H1 (cell line): ENCODE measurements around the gene COPS7A. TPM values are rescaled to one million over a fixed set of nuclear protein-coding genes. Genes with fewer than 3 reads are reported as not detected.

Source experiments
- CTCF ChIA-PET: fragments of 300-600 bp; sonication (Branson Sonifier 250); formaldehyde crosslinking; loops from one replicate; lab custom pipeline; 2021; ENCODE audit not compliant: partially characterized antibody; lab: Charles Lee
- POLR2A ChIA-PET: fragments of 300-600 bp; sonication (Branson Sonifier 250); formaldehyde crosslinking; loops from one replicate; lab custom pipeline; 2021; ENCODE audit warnings: inconsistent platforms; ENCODE audit not compliant: partially characterized antibody; lab: Charles Lee
- DNase-seq, 2 experiments: peaks; one replicate each; pipeline versions ENCODE4 v3.0.0 to v3.0.0-alpha.2; 2010 to 2022; ENCODE audit warnings: low spot score in 2 of 2, low read depth in 1 of 2, mixed read lengths in 1 of 2
- FAIRE-seq: peaks from 2 replicates; lab custom pipeline; 2011; peaks lifted over from hg19 to GRCh38; lab: Jason Lieb, UNC
- H2AFZ ChIP-seq: 2 replicates; pipeline ENCODE4 v1.8.1; 2012; ENCODE audit warnings: low read length, inconsistent platforms
- H2AK5ac ChIP-seq: 2 replicates; pipeline ENCODE4 v1.6.1; 2013; ENCODE audit warnings: low read depth, low read length
- H2BK120ac ChIP-seq: replicated peaks from 2 replicates; pipeline ENCODE3; 2013; ENCODE audit warnings: low read depth, low read length, inconsistent platforms
- H2BK12ac ChIP-seq: 2 replicates; pipeline ENCODE4 v1.6.1; 2013; ENCODE audit warnings: low read depth, low read length
- H2BK15ac ChIP-seq: 2 replicates; pipeline ENCODE4 v1.6.1; 2013; ENCODE audit warnings: low read length
- H2BK20ac ChIP-seq: 2 replicates; pipeline ENCODE4 v1.6.1; 2013; ENCODE audit warnings: low read length
- H2BK5ac ChIP-seq: 2 replicates; pipeline ENCODE4 v1.6.1; 2013; ENCODE audit warnings: low read depth, low read length
- H3K14ac ChIP-seq: 2 replicates; pipeline ENCODE4 v1.6.1; 2013; ENCODE audit warnings: inconsistent platforms; ENCODE audit not compliant: insufficient read length
- H3K18ac ChIP-seq: 2 replicates; pipeline ENCODE4 v1.6.1; 2013; ENCODE audit warnings: low read length; ENCODE audit errors: extremely low read depth
- H3K23ac ChIP-seq: 2 replicates; pipeline ENCODE4 v1.6.1; 2013; ENCODE audit warnings: inconsistent platforms; ENCODE audit not compliant: insufficient read length
- H3K23me2 ChIP-seq: 2 replicates; pipeline ENCODE4 v1.6.1; 2013; ENCODE audit warnings: low read depth, low read length
- H3K27ac ChIP-seq: 2 replicates; pipeline ENCODE4 v1.6.1; 2011; ENCODE audit warnings: low read depth, low read length, inconsistent platforms
- H3K27me3 ChIP-seq, 4 experiments: replicated peaks in 1 of 4; 1 replicate in 1 of 4; 2 replicates in 3 of 4; pipeline versions ENCODE4 v1.6.1 to v1.8.1; 2011 to 2013; ENCODE audit warnings: low read length in 3 of 4, mild to moderate bottlenecking in 3 of 4, inconsistent platforms in 2 of 4, mixed read lengths in 2 of 4, moderate library complexity in 1 of 4; ENCODE audit not compliant: control insufficient read depth in 3 of 4, insufficient read depth in 3 of 4; ENCODE audit errors: extremely low read depth in 1 of 4
- H3K36me3 ChIP-seq, 4 experiments: 2 replicates each; pipeline versions ENCODE4 v1.6.1 to v1.8.1; 2011 to 2013; ENCODE audit warnings: mild to moderate bottlenecking in 4 of 4, low read length in 3 of 4, moderate library complexity in 2 of 4, control low read depth in 1 of 4, inconsistent platforms in 1 of 4; ENCODE audit not compliant: insufficient read depth in 4 of 4, control insufficient read depth in 2 of 4
- H3K4ac ChIP-seq: replicated peaks from 2 replicates; pipeline ENCODE3; 2013; ENCODE audit warnings: low read length, low read depth, mixed read lengths, inconsistent platforms; ENCODE audit not compliant: insufficient read length
- H3K4me1 ChIP-seq, 4 experiments: replicated peaks in 1 of 4; 1 replicate in 1 of 4; 2 replicates in 3 of 4; pipeline versions ENCODE4 v1.6.1 to v1.8.1; 2011 to 2013; ENCODE audit warnings: low read length in 3 of 4, inconsistent platforms in 2 of 4, mixed read lengths in 1 of 4; ENCODE audit not compliant: insufficient read depth in 4 of 4, control insufficient read depth in 3 of 4
- H3K4me2 ChIP-seq, 2 experiments: 2 replicates each; pipeline versions ENCODE4 v1.6.1 to v1.8.1; 2011 to 2013; ENCODE audit warnings: low read depth in 2 of 2, low read length in 2 of 2, control low read depth in 1 of 2, inconsistent platforms in 1 of 2, mild to moderate bottlenecking in 1 of 2; ENCODE audit not compliant: insufficient read depth in 1 of 2
- H3K4me3 ChIP-seq, 4 experiments: fragments of 200-600, 300-600 bp in 1 of 4; sonication (generic), shearing (Covaris generic), sonication (Bioruptor Twin) in 1 of 4; 2 replicates each; pipeline versions ENCODE4 v1.5.1 to v1.8.1; 2011 to 2016; ENCODE audit warnings: low read length in 4 of 4, low read depth in 3 of 4, control low read depth in 2 of 4, inconsistent platforms in 2 of 4, mild to moderate bottlenecking in 2 of 4, mixed read lengths in 1 of 4, moderate library complexity in 1 of 4; ENCODE audit not compliant: insufficient read depth in 2 of 4; ENCODE audit errors: extremely low read depth in 1 of 4
- H3K56ac ChIP-seq: replicated peaks from 2 replicates; pipeline ENCODE3; 2013; ENCODE audit warnings: low read depth, mild to moderate bottlenecking, mixed read lengths, low read length, inconsistent platforms; ENCODE audit not compliant: insufficient read length
- H3K79me1 ChIP-seq: 2 replicates; pipeline ENCODE4 v1.6.1; 2013; ENCODE audit warnings: low read depth, low read length, control low read depth
- H3K79me2 ChIP-seq, 2 experiments: 2 replicates each; pipeline versions ENCODE4 v1.6.1 to v1.8.1; 2012 to 2013; ENCODE audit warnings: low read length in 2 of 2, mild to moderate bottlenecking in 2 of 2, inconsistent platforms in 1 of 2; ENCODE audit not compliant: insufficient read depth in 2 of 2, control insufficient read depth in 1 of 2
- H3K9ac ChIP-seq, 4 experiments: replicated peaks in 1 of 4; 1 replicate in 1 of 4; 2 replicates in 3 of 4; pipeline versions ENCODE4 v1.6.1 to v1.8.1; 2011 to 2013; ENCODE audit warnings: low read depth in 3 of 4, low read length in 3 of 4, control low read depth in 2 of 4, mild to moderate bottlenecking in 2 of 4, moderate library complexity in 2 of 4, inconsistent platforms in 1 of 4; ENCODE audit errors: extremely low read depth in 1 of 4
- H3K9me3 ChIP-seq, 2 experiments: 2 replicates each; pipeline versions ENCODE4 v1.6.1 to v1.8.1; 2012 to 2013; ENCODE audit warnings: mild to moderate bottlenecking in 2 of 2, moderate library complexity in 2 of 2, control low read depth in 1 of 2, inconsistent platforms in 1 of 2, low read depth in 1 of 2, low read length in 1 of 2, mixed read lengths in 1 of 2; ENCODE audit not compliant: insufficient read depth in 2 of 2
- H4K20me1 ChIP-seq, 2 experiments: replicated peaks in 1 of 2; 2 replicates each; pipeline versions ENCODE3 to v1.8.1; 2011 to 2013; ENCODE audit warnings: inconsistent platforms in 2 of 2, low read length in 2 of 2, mild to moderate bottlenecking in 1 of 2; ENCODE audit not compliant: insufficient read depth in 2 of 2, control insufficient read depth in 1 of 2
- H4K5ac ChIP-seq: 2 replicates; pipeline ENCODE4 v1.6.1; 2013; ENCODE audit warnings: low read length, low read depth, mixed read lengths, inconsistent platforms; ENCODE audit not compliant: insufficient read length
- H4K8ac ChIP-seq: 2 replicates; pipeline ENCODE4 v1.8.0; 2013; ENCODE audit warnings: mild to moderate bottlenecking, moderate library complexity, low read length, inconsistent platforms; ENCODE audit not compliant: insufficient read depth; ENCODE audit errors: extremely low read depth
- H4K91ac ChIP-seq: replicated peaks from 2 replicates; pipeline ENCODE3; 2013; ENCODE audit warnings: low read length, mixed read lengths, inconsistent platforms; ENCODE audit not compliant: insufficient read length
- KDM4A ChIP-seq: IDR thresholded peaks from one replicate; pipeline ENCODE4 v1.7.1; 2012; ENCODE audit warnings: low read depth, mild to moderate bottlenecking, moderate library complexity, low read length, inconsistent platforms; ENCODE audit not compliant: severe bottlenecking
- TEAD4 ChIP-seq: IDR thresholded peaks from 2 replicates; pipeline ENCODE4 v1.6.1; 2012; ENCODE audit warnings: low read depth, low read length, inconsistent platforms, mixed read lengths
- WGBS, 2 experiments: shearing (Covaris generic) in 1 of 2; methylation state at CpG; one replicate each; pipeline versions ENCODE4 v1.1.6 to v1.1.7; 2013 to 2015; ENCODE audit warnings: low lambda C conversion rate in 2 of 2, mixed read lengths in 2 of 2, inconsistent platforms in 1 of 2, low coverage in 1 of 2, missing lambda C conversion rate in 1 of 2; ENCODE audit not compliant: insufficient replicate concordance in 2 of 2, insufficient coverage in 1 of 2, insufficient read length in 1 of 2; ENCODE audit errors: extremely low coverage in 1 of 2, missing lambda C conversion rate in 1 of 2; 5-methylcytosine and 5-hydroxymethylcytosine counted together
- polyA plus RNA-seq, 7 experiments: library from polyadenylated mRNA; depleted of rRNA in 3 of 7; stranded (reverse) in 5 of 7; unstranded in 2 of 7; fragments of >200 nt in 5 of 7; fragments of 200-250 nt in 2 of 7; gene quantifications; 1 replicate in 5 of 7; 2 replicates in 1 of 7; 4 replicates in 1 of 7; pipeline versions ENCODE4 v1.2.1 to v1.2.3, GENCODE V29; 2011 to 2013; ENCODE audit warnings: missing spikeins in 2 of 7, mixed read lengths in 2 of 7
- total RNA-seq: library from RNA; stranded (reverse); fragmentation: NEBNext Ultra II Directional; extraction: Animal tissue kit (Norgen Biotek cat#: 25700); gene quantifications from 2 replicates; pipeline ENCODE4 v1.2.1, GENCODE V29; 2021

Gene COPS7A
- total and polyA plus RNA-seq, 2 of the 8 experiments (the other 6 are each of a cell fraction or from before 2014, with no cell fraction given) = 44.5 to 95.9 TPM

DNA sequence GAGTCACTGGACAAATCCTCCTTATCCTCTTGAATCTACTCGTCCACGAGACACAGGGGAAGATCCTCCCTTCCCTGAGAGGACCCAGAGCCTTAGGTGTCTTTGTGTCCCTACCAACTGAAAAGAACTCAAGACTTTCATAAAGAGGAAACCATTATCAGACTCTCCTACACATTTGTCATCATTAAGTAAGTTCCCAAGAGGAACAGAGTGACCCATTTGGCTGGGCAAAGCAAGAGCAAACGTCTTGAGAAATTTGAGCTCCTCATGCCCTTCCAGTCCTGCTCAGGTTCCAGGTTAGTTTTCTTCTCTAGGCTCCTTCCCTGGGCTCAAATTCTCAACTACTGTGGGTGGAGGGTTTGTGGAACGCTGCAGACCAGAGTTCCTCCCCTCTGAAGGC, 23.4 kb downstream of the COPS7A start:
- no peak overlapping the region for H4K91ac ChIP-seq
- H4K8ac ChIP-seq = no peak overlapping the region
- H3K36me3 ChIP-seq = peaks cover 28 to 64% (median 50%) of the 10 kb centered on the region in 4 experiments
- H3K18ac ChIP-seq = no peak overlapping the region
- H2AK5ac ChIP-seq = no peak overlapping the region
- CTCF ChIA-PET = interaction anchor here (0.7 to 2.3 kb wide), 7 partner anchors 17 to 86 kb away, joined by 3 to 9 read pairs (median 3); no protein-coding TSS in a partner anchor
- no peak overlapping the region for H3K23ac ChIP-seq
- H3K4ac ChIP-seq = no peak overlapping the region
- no peak overlapping the region for H3K56ac ChIP-seq
- FAIRE-seq = no peak
- no peak overlapping the region for H2BK5ac ChIP-seq
- peaks cover 5% of the 10 kb centered on the region; the same call in 1 of the 2 replicates for H3K79me1 ChIP-seq
- H3K4me3 ChIP-seq = no peak overlapping the region
- peaks cover 0 to 11% of the 10 kb centered on the region in 2 experiments; a peak in 2 of 4 replicates for H3K79me2 ChIP-seq
- H3K14ac ChIP-seq = no peak overlapping the region
- peaks cover 4% of the 10 kb centered on the region for H3K23me2 ChIP-seq
- H4K5ac ChIP-seq = no peak overlapping the region
- H3K4me2 ChIP-seq = no peak overlapping the region
- no peak overlapping the region for H3K27ac ChIP-seq
- no peak overlapping the region for H2BK15ac ChIP-seq
- H2BK20ac ChIP-seq = no peak overlapping the region
- POLR2A ChIA-PET = interaction anchor here (0.7 to 1.8 kb wide), 8 partner anchors 14 to 92 kb away, joined by 3 to 5 read pairs (median 4); no protein-coding TSS in a partner anchor
- no peak overlapping the region for H2BK12ac ChIP-seq
- peaks cover 0 to 4% (median 2%) of the 10 kb centered on the region in 4 experiments; a peak in 3 of 7 replicates for H3K4me1 ChIP-seq
- no peak overlapping the region for H2BK120ac ChIP-seq
- no peak overlapping the region for H2AFZ ChIP-seq
- H3K9me3 ChIP-seq = no peaks in the 10 kb centered on the region; a peak in 1 of 4 replicates
- H3K9ac ChIP-seq = no peak overlapping the region
- no peak for DNase-seq
- peaks cover 2 to 11% of the 10 kb centered on the region in 2 experiments for H4K20me1 ChIP-seq
- no peaks in the 10 kb centered on the region for H3K27me3 ChIP-seq
- 77% methylated on average over 4 of the region's 4 CpGs; no CpG with 5 or more reads in 1 of the 2 experiments for WGBS, 2 experiments
- TF ChIP-seq KDM4A (no peak), TEAD4 (no peak)
